GM19397 (cell line): ENCODE results near the gene ZBED4.
"Not testable (repeated sequence)": the region's sequence is repeated elsewhere in the genome, so short reads cannot be mapped to it uniquely, and the experiment has no call there.

Source experiments
- ATAC-seq: cut with Tn5 transposase; IDR thresholded peaks from one replicate; pipeline ENCODE4 v1.9.1; 2021; ENCODE audit warnings: mild to moderate bottlenecking, moderate library complexity; ENCODE audit not compliant: unreplicated experiment

Gene ZBED4

DNA sequence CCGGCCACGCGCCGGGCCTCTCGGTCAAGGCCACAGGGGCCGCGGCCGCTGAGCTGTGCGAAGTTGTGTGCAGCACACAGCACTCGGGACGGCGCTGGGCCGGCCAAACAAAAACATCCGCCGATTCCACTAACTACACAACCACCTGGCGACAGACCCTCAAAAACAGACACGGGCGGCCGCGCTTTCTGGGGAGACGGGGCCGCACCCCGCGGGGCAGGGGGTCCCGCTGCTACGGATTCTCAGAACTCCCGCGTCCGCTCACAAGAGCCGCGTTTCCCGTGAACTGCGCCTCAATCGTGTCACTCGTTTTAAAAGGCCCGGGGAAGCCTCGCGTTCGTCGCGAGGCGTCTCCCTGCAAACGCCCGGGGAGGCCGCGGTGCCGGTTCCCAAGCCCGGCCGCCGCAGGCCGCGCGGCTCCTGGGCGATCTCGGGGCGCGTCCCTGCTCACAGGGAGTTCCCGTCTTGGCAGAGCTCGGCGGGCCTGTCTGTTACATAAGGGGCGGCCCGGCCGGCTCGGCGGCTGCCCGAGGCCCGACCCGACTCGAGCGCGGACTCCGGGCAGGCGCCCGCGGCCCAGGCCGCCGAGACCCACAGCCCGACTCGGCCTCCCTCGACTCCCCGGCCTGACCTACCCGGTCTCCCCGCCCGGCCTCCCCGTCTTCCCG lies 26.9 kb upstream of the ZBED4 start:
- no peak for ATAC-seq

- ATAC-seq, result no peak
Measured at GRCh38 chr22:49827271-49827852, 26.3 kb upstream of the ZBED4 start.

GRCh38 chr22:49827853-49828598 lies 25.6 kb upstream of the ZBED4 start, which contains the start of gene BRD1:
TSS of gene BRD1 (minus strand) at chr22:49827873. CDS start at chr22:49824317, 3,556 bp downstream.
- no peak for ATAC-seq

DNA sequence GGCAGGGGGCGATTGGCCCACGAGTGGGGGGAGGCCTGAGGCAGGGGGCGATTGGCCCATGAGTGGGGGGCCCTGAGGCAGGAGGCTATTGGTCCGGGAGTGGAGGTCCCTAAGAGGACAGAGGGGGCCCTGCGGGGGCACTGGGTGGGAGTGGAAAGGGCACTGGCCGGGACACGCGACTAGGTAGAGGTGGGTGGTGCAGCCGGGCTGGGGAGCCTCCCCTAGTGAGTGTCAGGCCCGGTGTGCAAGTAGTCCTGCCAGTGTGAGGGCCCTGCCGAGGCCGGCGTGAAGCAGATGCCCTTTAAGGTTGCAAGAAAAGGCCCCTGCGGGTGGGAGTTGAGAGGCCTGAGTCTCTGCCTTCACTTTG lies 25.1 kb upstream of the ZBED4 start:
- ATAC-seq, result no peak

DNA sequence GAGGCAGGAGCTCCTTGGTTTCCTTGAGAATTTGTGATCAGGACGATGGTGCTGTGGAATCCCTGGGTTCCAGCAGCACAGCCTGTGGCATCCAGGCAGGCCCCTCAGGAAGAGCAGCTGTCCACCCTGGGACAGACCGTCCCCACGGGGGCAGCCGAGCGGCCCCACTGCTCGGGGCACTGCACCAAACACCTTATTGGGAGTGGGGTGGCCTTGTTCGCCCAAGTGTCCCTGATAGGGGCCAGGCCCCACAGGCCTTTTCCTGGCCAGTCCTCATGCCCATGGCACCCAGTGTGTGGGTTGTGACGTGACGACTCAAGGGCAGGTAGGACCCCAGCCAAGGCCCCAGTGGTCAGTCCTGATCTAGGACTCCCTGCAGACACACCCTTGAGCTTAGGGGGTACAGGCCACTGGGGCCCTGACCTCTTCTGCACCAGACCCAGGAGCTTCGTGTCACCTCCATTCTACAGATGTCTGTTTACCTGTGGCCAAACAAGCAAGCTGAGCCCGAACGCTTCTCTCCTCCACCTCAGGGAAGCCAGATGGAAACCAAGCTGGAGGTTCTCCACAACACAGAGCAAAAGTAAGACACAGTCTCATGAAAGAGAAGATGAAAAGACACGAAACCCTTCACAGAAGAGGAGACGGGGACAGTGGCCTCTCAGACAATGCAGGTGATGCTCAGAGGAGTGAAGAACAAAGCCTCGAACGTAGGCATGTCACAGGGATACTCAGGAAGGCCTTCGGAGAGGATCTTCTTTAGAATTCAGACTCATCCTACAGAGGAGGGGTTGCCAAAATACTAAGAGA lies 24.4 kb upstream of the ZBED4 start:
- no peak for ATAC-seq

DNA sequence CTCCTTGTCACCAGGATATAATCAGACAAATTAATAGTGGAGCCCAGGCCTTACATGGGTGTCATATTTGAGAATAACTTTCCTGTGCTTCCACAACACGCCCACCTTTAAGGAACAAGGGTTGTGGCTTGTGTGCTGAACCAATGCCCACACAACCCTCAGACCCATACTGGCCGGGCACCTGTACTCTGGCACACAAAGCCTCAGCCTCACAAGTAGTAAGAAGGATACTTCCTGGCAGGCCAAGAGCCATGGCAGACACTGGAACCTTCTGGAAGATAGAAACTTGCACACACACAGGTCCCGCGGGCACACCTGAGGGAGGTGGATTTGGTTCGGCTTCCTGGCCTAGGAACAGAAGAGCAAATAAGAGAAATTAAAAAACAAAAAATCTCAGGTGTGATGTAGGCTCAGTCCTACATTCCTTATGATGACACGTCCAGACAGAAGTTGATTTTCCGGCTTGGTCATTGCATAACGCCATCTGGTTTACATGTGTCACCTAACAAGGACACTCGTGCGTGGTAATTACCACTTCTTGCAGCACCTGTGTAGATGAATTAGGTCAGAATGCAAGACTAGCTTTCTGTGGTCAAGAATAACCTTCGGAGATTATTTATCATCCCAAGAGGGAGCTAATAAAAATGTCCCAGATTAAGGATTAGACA lies 20.2 kb upstream of the ZBED4 start:
- ATAC-seq, result no peak

DNA sequence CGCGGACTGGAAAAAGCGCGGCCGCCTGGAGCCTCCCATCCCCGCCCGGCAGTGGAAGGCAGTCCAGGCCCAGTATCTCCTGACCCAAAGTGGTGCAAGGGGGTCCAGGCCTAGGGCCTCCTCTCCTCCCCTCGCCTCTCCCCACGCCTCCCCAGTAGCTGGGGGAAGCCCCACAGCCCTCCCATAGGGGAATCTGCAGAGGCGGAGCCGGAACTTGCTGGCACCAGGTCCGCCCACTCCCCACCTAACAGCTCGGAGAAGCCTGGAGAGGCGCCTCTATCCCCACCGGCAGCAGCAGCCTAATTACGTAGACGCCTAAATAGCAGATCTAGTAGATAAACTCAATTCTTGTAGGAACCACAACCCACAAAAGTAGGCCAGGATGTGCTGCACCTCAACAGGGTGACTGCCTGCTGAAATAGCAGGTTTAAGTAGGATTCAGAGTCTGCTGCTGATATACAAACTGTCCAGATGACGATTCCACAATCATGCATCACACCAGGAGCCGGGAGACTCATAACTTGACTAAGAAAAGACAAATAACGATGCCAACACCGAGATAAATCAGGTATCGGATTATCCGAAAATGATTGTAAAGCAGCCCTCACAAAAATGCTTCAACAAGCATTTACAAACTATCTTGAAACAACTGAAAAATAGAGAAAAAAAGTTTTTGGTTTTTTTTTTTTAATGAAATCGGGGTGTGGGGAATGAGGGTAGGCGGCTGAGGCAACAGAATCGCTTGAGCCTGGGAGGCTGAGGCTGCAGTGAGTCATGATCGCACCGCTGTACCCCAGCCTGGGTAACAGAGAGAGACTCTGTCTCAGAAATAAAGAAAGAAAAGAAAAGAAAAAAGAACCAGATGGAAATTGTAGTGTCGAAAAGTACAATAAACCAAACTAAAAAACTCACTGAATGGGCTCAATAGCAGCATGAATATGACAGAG lies 14.6 kb upstream of the ZBED4 start:
- no peak for ATAC-seq

GRCh38 chr22:49845241-49845640 lies 8.4 kb upstream of the ZBED4 start:
- no peak for ATAC-seq

DNA sequence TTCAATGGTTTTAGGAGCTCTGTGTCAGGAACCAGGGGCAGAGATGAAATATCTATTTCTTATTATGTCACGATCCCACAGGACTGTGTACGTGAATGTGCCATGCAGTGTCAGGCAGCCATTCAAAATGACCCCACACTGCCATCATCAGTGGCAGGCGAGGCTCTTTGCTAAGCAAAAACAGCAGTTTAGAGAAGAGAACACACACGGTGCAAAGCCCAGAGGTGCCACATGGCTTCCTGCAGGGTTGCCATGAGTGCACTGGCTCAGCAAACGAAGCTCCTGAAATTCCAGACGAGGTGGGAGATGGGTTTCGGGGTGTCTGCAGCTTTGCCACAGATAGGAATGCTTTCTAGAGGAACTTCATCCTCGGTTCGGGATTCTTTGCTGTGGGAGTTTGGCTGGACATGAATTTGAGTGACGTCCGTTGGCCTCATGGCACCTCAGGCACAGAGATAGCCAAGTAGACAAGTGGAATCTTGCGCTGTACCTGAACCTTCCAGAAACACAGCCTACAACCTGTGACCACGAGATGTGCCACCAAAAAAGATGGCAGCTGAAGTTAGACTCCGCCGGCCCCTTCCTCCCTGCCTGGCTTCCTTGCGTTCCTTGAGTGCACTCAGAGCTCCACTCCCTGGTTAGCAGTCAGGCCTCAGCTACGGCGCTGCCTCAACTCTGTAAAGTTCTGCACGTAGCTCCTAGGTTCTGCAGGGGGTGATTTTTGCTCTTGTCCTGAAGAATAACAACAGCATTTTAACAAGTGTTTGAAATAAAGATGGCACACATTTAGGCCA lies 7.8 kb upstream of the ZBED4 start:
- no peak for ATAC-seq

- ATAC-seq, result no peak
Measured at GRCh38 chr22:49847751-49848689, 5.6 kb upstream of the ZBED4 start.

DNA sequence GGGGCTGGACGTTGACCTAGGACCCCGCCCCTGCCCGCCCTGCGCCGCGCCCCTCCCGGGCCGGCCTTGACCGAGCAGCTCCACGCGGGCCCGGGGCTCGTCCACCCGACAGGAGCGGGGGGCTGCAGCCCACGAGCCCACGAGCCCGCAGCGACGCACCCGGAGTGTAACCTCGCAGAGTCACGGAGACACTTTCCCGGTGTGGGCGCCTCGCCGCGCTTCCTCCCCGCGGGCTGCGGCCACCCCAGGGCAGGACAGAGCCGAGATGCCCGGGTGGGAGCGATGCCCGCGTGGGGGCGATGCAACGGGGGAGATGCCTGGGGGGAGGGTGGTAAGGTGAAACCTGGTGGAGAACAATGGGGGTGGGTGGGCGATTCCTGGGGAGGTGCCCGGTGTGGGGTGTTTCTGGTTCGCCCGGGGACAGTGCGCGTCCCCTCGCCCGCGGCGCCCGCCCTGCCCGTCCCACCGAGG lies 4.9 kb upstream of the ZBED4 start:
- no peak for ATAC-seq

GRCh38 chr22:49849161-49850020 lies 4.3 kb upstream of the ZBED4 start:
- ATAC-seq, result no peak

DNA sequence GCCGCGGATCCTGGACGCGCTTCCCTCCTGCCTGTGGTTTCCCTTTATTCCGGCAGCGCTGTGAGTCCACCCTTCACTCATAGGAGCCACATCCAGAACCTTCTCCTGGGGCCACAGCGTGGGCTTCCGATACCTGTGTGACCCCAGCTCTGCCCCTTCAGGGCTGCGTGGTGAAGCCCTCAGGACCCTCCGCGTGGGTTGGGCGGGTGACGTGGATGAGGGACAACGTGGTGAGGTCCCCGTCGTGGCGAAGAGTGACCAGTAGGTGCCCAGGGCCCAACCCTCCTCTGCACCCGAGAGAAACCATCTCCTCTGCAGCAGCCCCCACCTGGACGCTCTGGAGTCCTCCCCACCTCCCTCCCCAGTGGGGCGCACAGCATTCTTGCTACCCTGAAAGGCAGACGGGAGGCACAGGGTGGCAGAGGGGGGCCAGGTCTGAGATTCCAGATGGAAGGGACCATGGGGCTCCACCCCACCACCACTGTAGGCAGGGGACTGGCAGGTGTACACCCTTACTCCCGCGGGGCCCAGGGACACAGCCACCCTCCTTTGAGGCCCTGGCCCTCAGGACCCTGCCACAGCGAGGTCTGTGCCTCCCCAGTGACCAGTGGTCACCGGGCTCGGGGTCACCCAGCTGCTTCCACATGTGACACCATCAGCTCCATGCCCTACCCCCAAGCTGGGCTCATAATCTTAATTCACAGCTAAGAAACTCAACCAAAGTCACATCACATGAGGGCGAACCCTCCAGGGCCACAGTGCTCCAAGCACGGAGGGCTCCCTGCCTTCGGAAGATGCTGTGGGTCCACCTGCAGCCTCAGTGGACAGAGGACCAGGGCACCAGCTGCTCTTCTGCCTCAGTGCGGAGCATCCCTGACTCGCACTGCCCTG lies 3.4 kb upstream of the ZBED4 start:
- no peak for ATAC-seq

GRCh38 chr22:49850959-49851802 lies 2.5 kb upstream of the ZBED4 start:
- ATAC-seq, result no peak

GRCh38 chr22:49852568-49852897 lies 1.1 kb upstream of the ZBED4 start:
- ATAC-seq, result not testable (repeated sequence)
